ENCODE data around the gene CYP26B1. TPM values are rescaled to one million over a fixed set of nuclear protein-coding genes. Genes with fewer than 3 reads are reported as not detected.

Gene CYP26B1
- total RNA-seq, 6 experiments from 2014 or later: 0.81 to 4.0 (median 1.8) TPM

- H3K36me3 ChIP-seq: no peaks in the 10 kb centered on the region
- no peaks in the 10 kb centered on the region for H3K9me3 ChIP-seq
- ATAC-seq: no peak
- peak in 2 of 3 donors; percentile 39 to 47 for DNase-seq
- WGBS (ENCODE audit: insufficient coverage, low coverage, low lambda C conversion rate, missing lambda C conversion rate): 3% methylated on average over 44 of the region's 68 CpGs
- TF ChIP-seq CTCF (IDR thresholded peaks at IDR 0.05) (no peak), POLR2A (IDR thresholded peaks at IDR 0.05) (no peak)
- H3K4me1 ChIP-seq: peaks cover 0 to 52% (median 8%) of the 10 kb centered on the region in 4 donors
- H3K27ac ChIP-seq: no peak overlapping the region
- H3K27me3 ChIP-seq: peaks cover 0 to 48% of the 10 kb centered on the region in 2 donors
- H3K4me3 ChIP-seq: peak overlapping the region; percentile 33 to 42 (median 36)
- intact Hi-C loops (cut with DNase I): loop anchor here in 1 of 2 donors (5.0 to 10.0 kb wide), 2 partner anchors 221 to 333 kb away; no protein-coding TSS in a partner anchor
These were observed 558 bp upstream of the CYP26B1 start for GRCh38 chr2:72148003-72148836.

- intact Hi-C loops (cut with DNase I): loop anchor here in 1 of 2 donors (5.0 to 10.0 kb wide), 2 partner anchors 219 to 332 kb away; no protein-coding TSS in a partner anchor
- Histone ChIP-seq H3K9me3 (no peaks in the 10 kb centered on the region), H3K27ac (no peak overlapping the region), H3K4me3 (peak overlapping the region in 2 of 3 donors; percentile 18 to 27), H3K27me3 (peaks cover 0 to 48% of the 10 kb centered on the region in 2 donors), H3K4me1 (peaks cover 0 to 59% (median 8%) of the 10 kb centered on the region in 4 donors), H3K36me3 (no peaks in the 10 kb centered on the region)
- ATAC-seq (no peak), DNase-seq (peak in 2 of 3 donors; percentile 36 to 49)
- WGBS (ENCODE audit: insufficient coverage, low coverage, low lambda C conversion rate, missing lambda C conversion rate): 10% methylated on average over 38 of the region's 58 CpGs
- no peak for TF ChIP-seq CTCF (IDR thresholded peaks at IDR 0.05)
- TF ChIP-seq POLR2A (IDR thresholded peaks at IDR 0.05): no peak
These were observed 1.0 kb downstream of the CYP26B1 start for GRCh38 chr2:72146347-72147302.

GRCh38 chr2:72145658-72146329 lies 1.9 kb downstream of the CYP26B1 start:
- Histone ChIP-seq H3K4me3 (peak overlapping the region in 1 of 3 donors; percentile 46), H3K9me3 (no peaks in the 10 kb centered on the region), H3K27ac (no peak overlapping the region), H3K27me3 (peaks cover 0 to 48% of the 10 kb centered on the region in 2 donors), H3K4me1 (peaks cover 0 to 59% (median 8%) of the 10 kb centered on the region in 4 donors), H3K36me3 (no peaks in the 10 kb centered on the region)
- TF ChIP-seq POLR2A (IDR thresholded peaks at IDR 0.05) (no peak), CTCF (IDR thresholded peaks at IDR 0.05) (no peak)
- DNase-seq (peak in 1 of 3 donors; percentile 26), ATAC-seq (no peak)
- WGBS (ENCODE audit: insufficient coverage, low coverage, low lambda C conversion rate, missing lambda C conversion rate): 6% methylated on average over 31 of the region's 33 CpGs
- intact Hi-C loops (cut with DNase I): loop anchor here in 1 of 2 donors (5.0 to 10.0 kb wide), 2 partner anchors 218 to 331 kb away; no protein-coding TSS in a partner anchor

GRCh38 chr2:72145289-72145657 lies 2.4 kb downstream of the CYP26B1 start:
- H3K27me3 ChIP-seq: peaks cover 0 to 48% of the 10 kb centered on the region in 2 donors
- H3K4me3 ChIP-seq: peak overlapping the region; percentile 8 to 46 (median 29)
- peak in 2 of 4 donors; percentile 3 to 7 for ATAC-seq
- H3K36me3 ChIP-seq: no peaks in the 10 kb centered on the region
- intact Hi-C loops (cut with DNase I): loop anchor here in 1 of 2 donors (5.0 to 10.0 kb wide), 2 partner anchors 218 to 330 kb away; no protein-coding TSS in a partner anchor
- 1% methylated on average over 20 of the region's 29 CpGs for WGBS (ENCODE audit: insufficient coverage, low coverage, low lambda C conversion rate, missing lambda C conversion rate)
- DNase-seq: peak in 2 of 3 donors; percentile 38 to 55
- peaks cover 0 to 59% (median 8%) of the 10 kb centered on the region in 4 donors for H3K4me1 ChIP-seq
- H3K9me3 ChIP-seq: no peaks in the 10 kb centered on the region
- TF ChIP-seq POLR2A (IDR thresholded peaks at IDR 0.05) (no peak), CTCF (IDR thresholded peaks at IDR 0.05) (no peak)
- H3K27ac ChIP-seq: no peak overlapping the region
